H7 (cell line): ENCODE measurements around the gene SMKR1. TPM values are rescaled to one million over a fixed set of nuclear protein-coding genes. Genes with fewer than 3 reads are reported as not detected.
"Not testable (repeated sequence)": the region's sequence is repeated elsewhere in the genome, so short reads cannot be mapped to it uniquely, and the experiment has no call there.

Experiments
- DNase-seq: peaks from one replicate; pipeline ENCODE4 v3.0.0; 2012
- H3K27me3 ChIP-seq: 2 replicates; pipeline ENCODE4 v1.6.0; 2011; ENCODE audit warnings: mild to moderate bottlenecking, low read length; ENCODE audit not compliant: control insufficient read depth, insufficient read depth
- H3K36me3 ChIP-seq: replicated peaks from 2 replicates; pipeline ENCODE4 v1.5.1; 2011; ENCODE audit warnings: low read length; ENCODE audit not compliant: control insufficient read depth, insufficient read depth
- H3K4me3 ChIP-seq: 2 replicates; pipeline ENCODE4 v1.5.1; 2011; ENCODE audit warnings: low read depth, mild to moderate bottlenecking, control low read depth, low read length, moderate library complexity; ENCODE audit not compliant: insufficient read depth
- total RNA-seq: library from RNA; depleted of rRNA; stranded (reverse); fragments of >200 nt; shearing (Covaris generic); gene quantifications from 2 replicates; pipeline ENCODE4 v1.2.3, GENCODE V29; 2014

SMKR1 gene
- total RNA-seq, 1 experiment from 2014 or later, result not detected

DNA sequence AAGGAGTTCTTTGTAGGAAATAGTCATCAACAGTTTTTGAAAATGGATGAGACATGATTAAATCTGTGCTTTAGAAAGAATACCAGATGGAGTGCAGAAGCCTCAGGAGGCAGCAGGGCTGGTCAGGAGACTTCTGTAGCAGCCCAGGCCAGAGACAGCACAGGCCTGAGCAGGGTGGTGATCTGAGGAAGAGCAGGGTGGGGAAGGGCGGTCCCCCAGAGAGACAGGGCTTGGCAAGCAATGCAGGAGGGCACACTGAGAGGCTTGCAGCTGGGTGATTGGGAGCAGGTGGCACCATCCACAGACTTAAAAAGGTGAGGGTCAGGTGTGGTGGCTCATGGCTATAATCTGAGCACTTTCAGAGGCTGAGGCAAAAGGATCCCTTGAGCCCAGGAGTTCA lies 4.3 kb upstream of the SMKR1 start:
- Histone ChIP-seq H3K27me3 (peaks cover 20% of the 10 kb centered on the region), H3K4me3 (no peak overlapping the region), H3K36me3 (no peaks in the 10 kb centered on the region)
- DNase-seq, result no peak

DNA sequence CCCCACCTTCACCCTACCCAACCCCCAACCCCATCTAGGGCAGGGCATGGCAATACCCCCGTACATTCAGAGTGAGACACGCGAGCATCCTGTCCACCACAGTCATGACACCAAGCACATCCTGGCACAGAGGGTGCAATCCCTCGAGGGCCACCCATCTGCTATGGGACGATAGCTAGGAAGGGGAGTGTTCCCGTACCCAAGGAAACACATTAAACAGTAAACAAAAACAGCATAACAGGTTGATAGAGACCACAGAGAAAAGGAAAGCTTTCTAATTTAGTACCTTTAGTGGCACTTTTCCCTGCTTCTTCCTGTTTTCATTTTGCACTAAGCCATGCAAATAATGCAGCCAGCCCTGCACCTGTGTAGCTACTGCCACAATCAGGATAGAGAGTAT lies 2.3 kb upstream of the SMKR1 start:
- peaks cover 28% of the 10 kb centered on the region for H3K27me3 ChIP-seq
- no peak overlapping the region for H3K4me3 ChIP-seq
- DNase-seq, result no peak
- H3K36me3 ChIP-seq, result no peaks in the 10 kb centered on the region

DNA sequence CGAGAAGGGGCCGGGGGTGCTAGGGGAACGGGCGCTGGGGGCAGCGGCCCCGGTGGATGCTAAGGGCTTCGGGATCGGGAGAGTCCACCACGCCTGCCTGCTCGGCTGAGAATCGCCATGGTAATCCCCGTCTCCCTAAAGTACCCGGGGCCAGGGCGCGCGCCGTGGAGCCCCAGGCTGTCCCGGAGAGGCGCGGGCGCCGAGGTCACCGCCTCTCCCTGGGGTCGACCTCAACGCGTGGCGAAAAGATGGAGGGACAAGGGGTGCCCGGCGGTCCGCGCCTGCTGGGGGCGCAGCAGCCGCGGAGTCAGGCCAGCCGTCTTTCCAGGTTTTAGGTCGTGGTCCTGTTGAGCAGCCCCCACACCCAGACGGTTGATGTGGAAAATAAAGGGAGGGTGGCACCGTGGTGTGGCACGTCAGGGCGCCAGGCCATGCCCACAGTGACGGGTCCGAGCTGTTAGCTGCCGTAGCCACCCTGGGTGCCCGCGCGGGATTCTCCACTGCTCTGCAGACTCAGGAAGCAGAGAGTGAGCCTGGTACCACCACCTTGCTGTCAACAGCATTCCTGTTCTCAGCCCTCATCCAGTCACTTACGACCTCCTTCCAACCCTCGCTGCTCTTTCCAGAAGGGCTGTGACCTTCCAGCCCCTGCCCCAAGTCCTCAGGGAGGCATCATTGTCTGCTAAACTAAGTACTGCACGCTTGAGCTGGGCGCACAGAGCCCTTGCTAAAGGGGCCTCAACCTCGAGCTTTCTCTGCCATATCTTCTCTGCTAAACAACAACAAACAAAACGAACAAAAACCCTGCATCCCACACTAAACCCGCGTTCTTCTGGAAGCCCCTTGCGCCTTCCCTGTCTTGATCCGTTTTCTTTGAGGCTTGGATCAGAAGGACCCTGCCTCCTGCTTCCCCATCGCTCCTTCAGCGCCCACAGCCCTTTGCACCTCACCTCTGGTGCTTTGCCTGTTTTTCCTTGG lies 666 bp downstream of the SMKR1 start:
- Histone ChIP-seq H3K4me3 (peak overlapping the region; percentile 52), H3K27me3 (peaks cover 28% of the 10 kb centered on the region), H3K36me3 (no peaks in the 10 kb centered on the region)
- peak; percentile 86 for DNase-seq

DNA sequence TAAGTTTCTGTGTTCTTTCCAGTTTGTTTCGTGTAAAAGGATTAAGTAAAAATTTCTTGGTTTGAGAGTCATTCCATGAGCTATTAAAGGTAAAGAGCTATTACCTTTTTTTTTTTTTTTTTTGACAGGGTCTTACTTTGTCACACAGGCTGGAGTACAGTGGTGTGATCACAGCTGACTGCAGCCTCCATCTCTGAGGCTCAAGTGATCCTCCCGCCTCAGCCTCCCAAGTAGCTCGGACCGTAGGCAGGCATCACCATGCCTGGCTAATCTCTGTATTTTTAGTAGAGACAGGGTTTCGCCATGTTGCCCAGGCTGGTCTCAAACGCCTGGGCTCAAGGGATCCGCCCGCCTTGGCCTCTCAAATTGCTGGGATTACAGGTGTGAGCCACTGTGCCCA lies 1.4 kb downstream of the SMKR1 start:
- Histone ChIP-seq H3K27me3 (peaks cover 28% of the 10 kb centered on the region), H3K36me3 (no peaks in the 10 kb centered on the region), H3K4me3 (no peak overlapping the region)
- no peak for DNase-seq

DNA sequence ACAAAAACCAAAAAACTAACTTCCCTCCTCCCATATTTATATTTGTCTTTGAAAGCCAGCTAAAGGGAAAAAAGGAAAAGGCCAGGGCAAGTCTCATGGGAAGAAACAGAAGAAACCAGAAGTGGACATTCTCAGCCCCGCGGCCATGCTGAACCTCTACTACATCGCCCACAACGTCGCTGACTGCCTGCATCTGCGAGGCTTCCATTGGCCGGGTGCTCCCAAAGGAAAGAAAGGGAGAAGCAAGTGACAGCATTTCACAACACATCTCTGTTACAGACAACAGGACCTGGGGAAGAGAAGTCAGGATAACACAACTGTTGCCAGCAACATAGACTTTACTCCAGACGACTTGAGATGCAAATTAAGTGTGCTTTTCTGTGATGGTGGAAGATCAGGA lies 9.9 kb downstream of the SMKR1 start:
- Histone ChIP-seq H3K27me3 (no peaks in the 10 kb centered on the region), H3K36me3 (no peaks in the 10 kb centered on the region), H3K4me3 (no peak overlapping the region)
- DNase-seq, result no peak

DNA sequence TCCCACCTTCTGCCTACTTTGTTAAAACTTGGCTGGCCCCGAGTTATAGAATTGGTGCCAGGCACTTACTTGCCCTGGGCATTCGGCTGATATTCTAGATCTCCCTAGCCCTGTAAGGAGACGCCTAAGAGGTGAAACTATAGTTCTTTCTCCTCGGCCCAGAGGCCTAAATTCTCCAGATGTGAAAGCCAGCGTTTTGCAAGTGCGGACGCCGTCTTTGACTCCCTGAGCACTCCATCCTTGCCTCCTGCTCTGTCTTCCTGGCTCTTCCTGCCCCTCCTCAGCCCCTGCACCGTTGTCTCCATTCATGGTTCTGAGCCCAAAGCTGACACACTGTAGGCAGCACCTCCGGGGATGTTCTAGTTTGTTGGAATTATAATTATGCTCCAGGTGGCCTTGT lies 11.2 kb downstream of the SMKR1 start:
- no peak for DNase-seq
- H3K36me3 ChIP-seq, result no peaks in the 10 kb centered on the region
- H3K4me3 ChIP-seq, result no peak overlapping the region
- H3K27me3 ChIP-seq, result no peaks in the 10 kb centered on the region

DNA sequence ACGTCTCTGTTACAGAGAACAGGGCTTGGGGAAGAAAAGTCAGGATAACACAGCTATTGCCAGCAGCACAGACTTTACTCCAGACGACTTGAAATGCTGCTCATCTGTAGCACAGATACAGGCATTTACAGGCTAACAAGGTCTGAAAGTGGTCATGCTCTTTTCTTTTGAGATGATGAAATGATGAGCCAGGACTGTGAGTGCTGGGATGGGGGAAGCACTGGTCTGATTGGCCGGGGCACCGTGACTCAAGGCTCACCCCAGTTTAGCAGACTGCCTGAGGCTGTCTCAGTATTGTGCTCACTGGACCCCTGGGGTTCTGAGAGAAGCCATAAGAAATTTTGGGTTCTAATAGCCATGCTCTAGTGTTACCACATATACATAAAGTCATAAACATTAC lies 12.4 kb downstream of the SMKR1 start:
- DNase-seq, result peak; percentile 66
- H3K4me3 ChIP-seq, result no peak overlapping the region
- H3K36me3 ChIP-seq, result no peaks in the 10 kb centered on the region
- H3K27me3 ChIP-seq, result no peaks in the 10 kb centered on the region

DNA sequence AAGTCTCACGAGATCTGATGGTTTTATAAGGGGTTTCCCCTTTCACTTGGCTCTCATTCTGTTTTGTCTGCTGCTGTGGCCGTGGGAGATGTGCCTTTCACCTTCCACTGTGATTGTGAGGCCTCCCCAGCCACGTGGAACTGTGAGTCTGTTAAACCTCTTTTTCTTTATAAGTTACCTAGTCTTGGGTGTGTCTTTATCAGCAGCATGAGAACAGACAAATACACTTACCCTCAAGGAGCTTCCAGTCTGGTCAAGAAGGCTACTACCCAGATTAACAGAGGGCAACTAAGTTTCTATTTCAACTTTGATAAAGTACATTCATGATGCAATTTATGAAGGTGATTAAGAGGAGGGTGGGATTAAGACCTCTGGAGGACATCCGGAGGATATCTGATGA lies 13.1 kb downstream of the SMKR1 start:
- H3K27me3 ChIP-seq, result no peaks in the 10 kb centered on the region
- H3K4me3 ChIP-seq, result no peak overlapping the region
- DNase-seq, result no peak
- H3K36me3 ChIP-seq, result no peaks in the 10 kb centered on the region

DNA sequence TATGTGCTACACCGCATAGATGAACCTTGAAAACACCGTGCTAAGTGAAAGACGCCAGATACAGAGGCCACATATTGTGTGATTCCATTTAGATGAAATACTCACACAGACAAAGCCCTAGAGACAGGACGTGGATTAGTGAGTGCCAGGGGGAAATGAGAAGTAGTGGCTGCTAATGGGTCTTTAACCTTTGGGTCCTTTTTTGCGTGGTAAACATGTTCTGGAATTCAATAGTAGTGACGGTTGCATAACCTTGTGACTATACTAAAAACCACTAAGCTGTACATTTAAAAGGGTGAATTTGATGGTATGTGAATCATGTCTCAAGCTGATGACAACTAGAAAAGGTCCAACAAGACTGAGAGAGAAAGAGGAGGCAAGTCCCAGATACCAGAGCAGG lies 15.6 kb downstream of the SMKR1 start:
- DNase-seq, result no peak
- H3K4me3 ChIP-seq, result no peak overlapping the region
- no peaks in the 10 kb centered on the region for H3K36me3 ChIP-seq
- no peaks in the 10 kb centered on the region for H3K27me3 ChIP-seq

DNA sequence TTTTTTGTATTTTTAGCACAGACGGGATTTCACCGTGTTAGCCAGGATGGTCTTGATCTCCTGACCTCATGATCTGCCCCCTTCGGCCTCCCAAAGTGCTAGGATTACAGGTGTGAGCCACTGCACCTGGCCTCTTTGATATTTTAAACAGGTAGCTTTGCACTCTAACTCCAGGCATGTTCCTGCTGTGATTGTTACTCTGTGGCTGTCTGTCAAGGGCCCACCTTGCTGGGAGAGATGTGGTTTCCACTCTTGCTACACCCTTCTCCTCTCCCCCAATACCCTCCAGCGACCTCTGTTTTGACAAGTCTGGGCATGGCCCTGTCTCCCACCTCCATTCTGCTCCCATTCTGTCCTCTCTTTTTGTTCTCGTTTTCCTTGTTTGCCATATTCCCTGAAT lies 17.1 kb downstream of the SMKR1 start:
- DNase-seq, result peak; percentile 63
- H3K4me3 ChIP-seq, result no peak overlapping the region
- H3K27me3 ChIP-seq, result no peaks in the 10 kb centered on the region
- H3K36me3 ChIP-seq, result no peaks in the 10 kb centered on the region

DNA sequence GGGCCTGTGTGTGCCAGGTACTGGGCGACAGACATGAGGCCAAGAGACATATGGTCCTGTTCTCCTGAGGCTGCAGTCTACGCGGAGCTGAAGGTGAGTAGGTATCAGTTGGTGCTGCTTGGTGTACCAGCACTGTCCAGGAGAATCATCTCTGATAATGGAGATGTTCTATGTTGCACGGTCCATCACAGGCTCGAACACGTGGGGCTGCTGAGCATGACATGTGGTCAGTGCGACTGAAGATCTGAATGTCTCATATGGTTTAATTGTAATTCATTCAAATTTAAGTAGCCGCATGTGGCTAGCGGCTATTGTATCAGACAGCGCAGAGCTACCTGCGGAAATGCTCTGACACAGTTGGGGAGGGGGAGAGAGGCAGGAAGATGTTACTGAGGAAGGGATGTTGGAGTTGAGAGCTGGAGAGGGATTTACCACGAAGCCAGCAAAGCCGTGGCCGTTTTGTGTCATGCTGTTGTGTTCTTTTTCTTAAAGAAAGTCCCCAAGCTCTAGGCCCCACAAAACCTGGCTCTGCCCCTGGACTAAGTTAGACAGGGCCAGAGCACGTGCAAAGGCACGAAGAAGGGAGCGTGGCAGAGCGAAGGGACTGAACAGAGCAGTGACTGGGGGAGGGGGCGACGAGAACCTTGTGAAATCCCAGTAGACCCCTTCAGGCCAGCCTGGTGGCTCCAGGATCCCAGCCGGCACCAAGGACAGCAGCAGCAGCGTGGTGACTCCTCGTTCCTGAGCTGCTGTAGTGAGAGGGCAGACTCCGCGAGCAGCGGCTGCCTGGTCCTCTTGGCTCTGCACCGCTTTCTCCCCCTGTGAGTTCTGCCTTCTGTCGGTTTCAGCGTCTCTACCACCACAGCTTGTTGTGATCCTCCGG lies 20.0 kb downstream of the SMKR1 start:
- H3K4me3 ChIP-seq, result no peak overlapping the region
- no peaks in the 10 kb centered on the region for H3K27me3 ChIP-seq
- DNase-seq, result peak; percentile 75
- H3K36me3 ChIP-seq, result no peaks in the 10 kb centered on the region

DNA sequence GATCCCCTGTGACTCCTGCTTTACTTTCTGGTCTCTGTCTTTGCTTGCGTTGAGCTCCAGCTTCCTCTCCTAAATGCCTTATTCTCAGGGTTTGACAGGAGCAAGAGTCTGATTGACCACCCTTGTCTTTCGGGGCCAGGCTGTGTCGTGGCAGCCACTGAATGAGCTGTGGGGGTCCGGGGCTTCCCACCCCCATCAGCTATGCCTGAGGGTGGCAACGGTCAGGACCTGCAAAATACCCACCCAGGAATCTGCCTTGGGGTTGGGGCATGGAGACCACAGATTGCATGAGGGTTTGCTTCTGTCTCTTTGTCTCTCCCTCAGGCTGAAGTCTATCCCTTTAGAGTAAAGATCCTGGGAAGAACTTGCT lies 20.6 kb downstream of the SMKR1 start:
- Histone ChIP-seq H3K4me3 (no peak overlapping the region), H3K36me3 (no peaks in the 10 kb centered on the region), H3K27me3 (no peaks in the 10 kb centered on the region)
- no peak for DNase-seq

DNA sequence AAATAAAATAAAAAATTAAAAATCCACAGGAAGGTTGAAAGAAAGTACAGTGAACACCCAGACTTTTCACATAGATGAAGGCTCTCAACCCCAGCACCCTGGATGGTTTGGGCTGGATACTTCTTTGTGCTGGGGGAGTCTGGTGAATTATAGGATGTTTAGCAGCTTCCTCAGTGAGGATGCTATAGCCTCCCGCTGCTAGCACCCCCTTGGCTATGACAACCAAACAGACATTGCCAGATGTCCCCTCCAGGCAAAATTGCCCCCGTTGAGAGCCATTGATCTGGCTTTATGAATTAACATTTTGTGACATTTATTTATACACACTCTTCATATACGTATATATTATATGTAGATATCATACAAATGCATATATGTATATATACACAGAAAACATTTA lies 21.6 kb downstream of the SMKR1 start:
- DNase-seq, result no peak
- H3K36me3 ChIP-seq, result no peaks in the 10 kb centered on the region
- H3K27me3 ChIP-seq, result no peaks in the 10 kb centered on the region

DNA sequence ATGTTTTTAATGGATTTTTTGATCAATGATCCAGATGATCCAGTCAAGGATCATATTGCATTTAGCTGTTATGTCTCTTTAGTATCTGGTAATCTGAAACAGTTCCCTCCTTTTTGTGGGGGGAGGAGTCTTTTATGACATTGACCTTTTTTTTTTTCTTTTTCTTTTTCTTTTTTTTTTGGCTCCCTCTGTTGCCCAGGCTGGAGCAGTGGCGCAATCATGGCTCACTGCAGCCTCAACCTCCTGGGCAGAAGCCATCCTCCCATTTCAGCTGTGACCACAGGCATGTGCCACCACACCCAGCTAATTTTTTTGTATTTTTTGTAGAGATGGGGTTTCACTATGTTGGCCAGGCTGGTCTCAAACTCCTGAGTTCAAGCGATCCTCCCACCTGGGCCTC lies 22.1 kb downstream of the SMKR1 start:
- not testable (repeated sequence) for H3K4me3 ChIP-seq, H3K36me3 ChIP-seq, DNase-seq

More for the DNA sequence above, 21.6 kb downstream of the SMKR1 start:
- no peak overlapping the region for H3K4me3 ChIP-seq

More for the DNA sequence above, 22.1 kb downstream of the SMKR1 start:
- H3K27me3 ChIP-seq, result not testable (repeated sequence)
